GM18526 (cell line): ENCODE measurements around the gene TECPR1.

ENCODE experiments used
- POLR2A ChIP-seq: IDR thresholded peaks from 3 replicates; pipeline ENCODE4 v1.6.1; 2011; ENCODE audit not compliant: insufficient read length; ENCODE audit errors: extremely low read depth

The TECPR1 gene

DNA sequence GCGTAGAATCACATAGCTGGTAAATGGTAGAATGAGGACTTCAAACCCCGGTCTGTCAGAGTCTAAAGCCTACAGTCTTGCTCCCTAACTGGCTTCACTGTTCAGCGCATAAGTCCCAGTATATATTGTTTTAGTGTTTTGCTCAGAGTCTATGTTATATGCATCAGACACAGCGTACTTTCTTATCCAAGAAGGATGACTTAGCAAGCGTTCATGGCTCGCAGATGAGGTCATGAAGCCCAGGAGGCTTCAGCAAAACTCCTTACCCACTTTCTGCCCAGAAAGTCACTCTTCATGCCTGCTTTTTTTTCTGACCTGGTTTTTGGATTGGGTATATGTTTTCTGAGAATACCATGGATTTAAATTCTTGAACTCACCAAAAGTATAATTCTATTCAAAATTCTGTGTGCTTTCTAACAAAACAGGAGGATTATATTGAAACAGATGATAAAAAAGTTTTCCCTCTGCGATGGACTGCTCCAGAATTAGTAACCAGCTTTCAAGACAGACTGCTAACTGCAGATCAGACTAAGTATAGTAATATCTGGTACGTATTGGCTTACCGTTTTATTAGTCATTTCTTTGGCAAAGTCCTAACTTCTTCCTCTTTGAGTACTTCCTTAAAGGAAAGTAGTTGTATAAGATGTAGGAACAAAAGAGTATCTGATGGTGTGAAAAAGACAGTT lies 65.4 kb downstream of the TECPR1 start:
- TF ChIP-seq POLR2A = no peak

DNA sequence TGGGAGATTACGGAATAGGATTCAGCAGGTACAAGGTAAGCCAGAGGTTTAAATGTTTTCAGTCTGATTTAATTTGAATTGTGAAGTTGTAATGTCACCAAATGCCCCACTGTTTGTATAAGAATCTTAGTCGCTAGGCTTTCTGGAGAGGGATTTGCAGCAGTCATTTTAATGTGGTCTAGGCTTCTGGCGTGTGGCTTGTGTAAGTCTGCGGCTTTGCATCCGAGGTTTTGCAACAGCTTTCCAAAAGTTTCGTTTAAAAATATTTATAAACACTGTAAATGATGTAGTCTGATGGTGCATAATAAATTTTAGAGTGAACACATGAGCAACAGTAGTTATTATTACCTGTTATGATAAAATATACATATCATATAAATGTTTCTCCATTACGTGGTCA lies 66.9 kb downstream of the TECPR1 start:
- TF ChIP-seq POLR2A = no peak

DNA sequence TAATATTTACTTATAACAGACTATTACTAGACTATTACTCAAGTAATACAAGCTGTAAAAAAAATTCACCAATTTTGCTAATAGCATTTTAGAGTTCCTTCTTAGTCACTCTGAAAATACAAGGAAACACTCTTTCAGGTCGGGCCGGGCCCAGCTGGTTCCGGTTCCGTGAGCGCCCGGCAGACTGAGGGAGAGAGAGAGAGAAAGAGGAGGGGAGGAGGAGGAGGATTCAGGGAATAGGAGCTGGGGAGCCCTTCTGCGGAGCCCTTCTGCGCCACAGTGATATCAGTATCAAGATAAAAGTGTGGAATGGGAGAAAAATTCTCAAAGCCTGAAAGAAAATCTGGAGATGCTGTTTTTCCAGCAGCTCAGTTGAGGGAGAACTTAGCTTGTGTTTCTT lies 71.3 kb downstream of the TECPR1 start:
- TF ChIP-seq POLR2A = no peak

DNA sequence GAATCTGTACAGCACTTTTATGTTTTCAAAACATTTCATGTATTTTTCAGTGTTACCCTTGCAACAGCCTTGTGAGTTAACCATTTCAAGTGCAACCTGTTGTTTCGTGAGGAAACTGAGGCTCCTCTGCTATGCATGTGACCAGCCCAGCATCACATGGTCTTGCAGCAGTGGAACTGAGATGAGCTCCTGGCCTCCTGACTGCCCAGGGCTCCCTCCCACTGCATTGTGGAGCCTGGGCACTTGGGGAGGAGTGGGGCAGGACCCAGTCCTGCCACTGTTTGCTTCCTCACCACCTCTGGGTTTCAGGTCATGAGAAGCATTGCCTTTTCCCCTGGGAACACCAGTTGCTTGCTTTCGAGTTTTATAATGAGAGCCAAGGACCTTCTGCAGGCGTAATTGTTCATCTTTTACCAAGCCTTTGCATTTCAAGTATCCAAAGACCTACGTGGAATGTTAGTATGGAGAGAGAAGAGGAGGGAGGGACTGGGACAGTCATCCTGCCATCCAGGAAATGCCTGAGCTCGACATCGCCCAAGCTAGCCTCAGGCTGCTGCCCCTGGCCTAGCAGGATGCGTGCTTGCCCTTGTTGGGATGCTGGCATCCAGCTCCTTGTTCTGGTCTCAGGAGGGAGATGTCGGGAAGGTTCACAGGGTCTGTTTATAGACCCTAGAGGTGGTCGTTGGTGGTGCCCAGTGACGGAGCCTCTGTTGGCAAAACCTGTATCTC lies 73.1 kb downstream of the TECPR1 start:
- TF ChIP-seq POLR2A = no peak

DNA sequence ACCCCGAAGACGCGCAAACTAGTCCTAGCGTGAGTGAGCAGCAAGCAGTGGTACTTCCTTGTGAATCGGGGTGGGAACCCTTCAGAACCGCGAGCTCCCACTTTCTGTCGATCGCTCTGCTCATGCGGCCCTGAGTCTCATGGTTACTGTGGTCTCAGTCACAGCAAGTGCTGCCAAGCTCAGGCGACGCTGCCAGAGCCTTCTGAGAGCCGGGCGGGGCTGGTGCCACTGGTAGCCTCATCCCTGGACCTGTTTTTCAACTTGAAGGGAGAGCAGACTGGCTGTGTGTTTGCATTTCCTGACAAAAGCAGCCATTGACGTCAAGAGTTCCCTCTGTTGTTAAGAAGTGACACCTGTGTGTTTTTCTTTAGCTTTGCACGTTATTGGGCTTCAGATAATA lies 73.7 kb downstream of the TECPR1 start:
- no peak for TF ChIP-seq POLR2A

DNA sequence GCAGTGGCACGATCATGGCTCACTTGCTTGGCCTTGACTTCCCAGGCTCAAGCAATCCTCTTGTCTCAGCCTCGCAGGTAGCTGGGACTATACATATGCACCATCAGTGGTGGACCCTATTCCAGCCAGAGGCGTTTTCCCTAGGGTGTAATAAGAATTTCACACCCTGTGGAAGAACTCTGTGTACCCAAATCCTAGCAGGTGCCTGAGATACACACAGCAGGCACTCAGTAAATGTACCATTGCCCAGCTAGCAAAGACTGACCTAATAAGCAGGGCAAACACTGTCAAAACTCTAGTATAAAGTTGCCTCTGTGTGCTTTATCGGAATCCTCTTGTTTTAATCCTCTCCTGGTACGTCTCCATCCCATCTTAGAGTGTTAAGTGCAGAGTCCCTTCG lies 74.5 kb downstream of the TECPR1 start:
- no peak for TF ChIP-seq POLR2A

DNA sequence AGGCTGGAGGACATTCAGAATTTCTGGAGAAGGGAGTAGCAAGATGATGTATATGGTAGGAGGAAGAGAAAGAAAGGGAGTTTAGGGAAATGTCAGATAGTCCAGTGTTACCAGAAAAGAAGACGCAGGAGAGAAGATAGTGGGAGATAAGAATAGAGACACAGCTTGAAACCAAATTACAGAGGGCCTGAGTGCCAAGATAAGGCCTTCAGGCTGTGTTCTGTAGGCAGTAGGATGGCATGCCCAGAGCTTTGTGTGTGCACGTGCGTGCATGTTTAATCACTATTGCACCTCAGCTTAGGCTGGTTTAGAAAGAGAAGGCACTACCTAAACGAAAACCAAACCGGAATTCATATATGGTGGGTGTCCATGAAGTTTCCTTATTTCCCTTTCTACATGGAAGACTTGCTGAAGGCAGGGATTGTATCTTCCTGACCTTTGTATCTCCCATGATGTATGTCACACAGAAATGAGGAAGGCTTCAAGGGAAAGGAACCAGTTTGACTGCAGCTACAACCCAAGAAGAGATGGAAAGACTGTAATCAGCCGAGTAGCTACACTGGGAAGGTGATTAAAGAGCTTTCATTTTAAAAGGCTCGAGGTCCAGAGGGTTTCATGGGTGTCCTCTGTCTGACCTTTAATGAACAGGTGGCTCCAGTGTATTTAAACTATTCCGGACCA lies 76.6 kb downstream of the TECPR1 start:
- TF ChIP-seq POLR2A = no peak

DNA sequence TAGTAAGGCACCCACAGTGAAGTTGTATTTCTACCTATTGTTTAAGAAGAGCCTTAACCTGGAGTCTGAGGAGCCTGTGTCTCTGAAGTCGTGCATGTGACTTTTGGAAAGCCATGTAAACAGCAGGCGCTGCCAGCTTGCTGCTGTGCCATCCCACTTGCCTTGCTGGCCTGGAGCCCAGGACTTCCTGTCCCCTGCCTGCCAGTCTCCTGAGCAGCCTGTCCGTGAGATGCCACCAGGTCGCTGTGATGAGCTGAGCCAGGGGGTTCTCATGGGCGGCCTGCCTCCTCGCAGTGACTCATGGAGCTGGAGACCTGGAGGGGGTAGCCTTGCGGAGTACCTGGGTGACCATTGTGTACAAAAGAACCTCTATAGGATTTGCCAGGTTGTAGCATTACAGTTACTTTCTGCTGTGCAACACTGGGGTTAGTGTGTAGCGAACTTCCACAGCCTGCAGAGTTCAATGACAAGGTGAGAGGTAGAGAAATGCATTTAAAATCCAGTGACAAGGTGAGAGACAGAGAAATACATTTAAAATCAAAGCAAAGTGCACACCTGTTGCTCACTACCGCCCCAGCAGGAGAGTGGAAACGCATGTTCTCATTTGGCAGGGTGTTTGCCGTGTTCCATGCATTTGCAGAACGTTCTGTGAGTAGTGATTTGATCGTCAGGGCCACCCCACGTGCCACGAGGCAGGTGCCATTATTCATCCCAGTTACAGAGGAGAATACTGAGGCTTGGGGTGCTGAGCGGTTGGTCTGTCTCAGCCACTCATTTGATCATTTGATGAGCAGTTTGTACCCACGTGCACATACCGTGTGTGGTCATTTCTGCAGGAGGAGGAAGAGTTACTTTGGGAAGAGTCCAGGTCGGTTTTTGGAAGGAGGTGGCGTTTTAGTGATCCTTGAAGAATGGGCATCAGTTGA lies 77.4 kb downstream of the TECPR1 start:
- TF ChIP-seq POLR2A = no peak

DNA sequence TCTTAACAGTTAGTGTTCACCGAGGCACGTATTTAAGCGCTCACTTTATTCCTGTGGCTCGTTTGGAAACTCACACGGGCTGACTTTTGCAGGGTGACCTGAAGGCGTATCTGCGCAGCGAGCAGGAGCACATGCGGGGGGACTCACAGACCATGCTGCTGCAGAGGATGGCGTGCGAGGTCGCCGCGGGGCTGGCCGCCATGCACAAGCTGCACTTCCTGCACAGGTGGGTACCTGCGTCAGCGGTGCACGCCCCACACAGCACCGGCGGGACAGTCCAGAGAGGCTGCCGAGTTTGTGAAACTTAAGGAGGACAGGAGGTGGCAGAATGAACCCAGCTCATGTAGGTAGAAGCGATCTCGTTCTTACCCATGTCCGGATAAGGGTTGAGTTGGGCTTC lies 80.6 kb downstream of the TECPR1 start:
- no peak for TF ChIP-seq POLR2A

DNA sequence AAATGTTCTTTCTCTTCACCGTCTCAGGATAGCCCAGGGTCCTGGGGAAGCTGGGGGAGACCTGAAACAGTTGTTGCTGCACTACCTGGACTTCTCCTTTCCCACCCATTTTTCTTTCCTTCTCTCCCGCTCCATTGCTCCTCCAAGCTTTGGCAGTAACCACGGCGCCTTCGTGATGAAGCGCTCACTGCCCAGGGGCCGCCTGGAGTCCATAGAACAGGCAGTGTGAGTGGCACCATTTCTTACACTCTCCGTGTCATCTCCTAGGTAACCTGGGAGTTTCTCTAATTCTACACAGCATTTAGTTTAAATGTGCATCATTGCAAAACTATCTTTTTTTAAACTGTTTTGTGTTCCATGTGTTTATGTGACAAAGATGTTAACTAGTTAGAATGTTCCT lies 81.1 kb downstream of the TECPR1 start:
- no peak for TF ChIP-seq POLR2A

DNA sequence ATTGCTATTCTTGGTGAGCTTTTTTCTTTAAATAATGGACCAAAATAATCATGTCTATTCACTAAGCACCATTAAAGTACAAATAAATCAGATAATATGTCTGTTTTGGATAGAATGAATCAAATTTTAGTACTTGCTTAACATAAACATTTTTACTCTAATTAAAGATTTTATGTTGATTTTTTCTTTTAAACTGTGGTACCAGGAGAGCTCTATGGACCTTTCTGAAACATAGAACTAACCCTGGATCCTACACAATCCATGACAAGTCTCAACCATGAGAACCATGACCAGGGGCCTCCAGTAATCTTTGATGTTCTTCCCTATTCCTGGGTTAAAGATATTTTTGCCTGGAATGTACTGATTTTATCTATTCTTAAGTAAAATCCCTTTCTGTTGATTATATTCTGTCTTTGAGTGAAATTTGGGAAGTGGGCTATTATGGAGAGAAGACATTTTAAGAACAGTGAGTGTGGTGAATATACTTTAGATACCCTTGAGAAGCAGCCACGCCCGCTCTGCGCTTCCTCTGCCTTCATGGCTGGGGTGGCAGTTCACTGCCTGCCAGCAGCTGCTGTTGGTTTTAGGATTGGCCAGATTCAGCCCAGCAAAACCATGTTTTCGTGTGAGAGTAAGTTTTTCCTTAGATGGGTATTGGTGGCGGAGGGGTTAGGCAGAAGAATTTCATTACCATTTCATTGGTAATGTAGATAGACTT lies 83.0 kb downstream of the TECPR1 start:
- TF ChIP-seq POLR2A = no peak

DNA sequence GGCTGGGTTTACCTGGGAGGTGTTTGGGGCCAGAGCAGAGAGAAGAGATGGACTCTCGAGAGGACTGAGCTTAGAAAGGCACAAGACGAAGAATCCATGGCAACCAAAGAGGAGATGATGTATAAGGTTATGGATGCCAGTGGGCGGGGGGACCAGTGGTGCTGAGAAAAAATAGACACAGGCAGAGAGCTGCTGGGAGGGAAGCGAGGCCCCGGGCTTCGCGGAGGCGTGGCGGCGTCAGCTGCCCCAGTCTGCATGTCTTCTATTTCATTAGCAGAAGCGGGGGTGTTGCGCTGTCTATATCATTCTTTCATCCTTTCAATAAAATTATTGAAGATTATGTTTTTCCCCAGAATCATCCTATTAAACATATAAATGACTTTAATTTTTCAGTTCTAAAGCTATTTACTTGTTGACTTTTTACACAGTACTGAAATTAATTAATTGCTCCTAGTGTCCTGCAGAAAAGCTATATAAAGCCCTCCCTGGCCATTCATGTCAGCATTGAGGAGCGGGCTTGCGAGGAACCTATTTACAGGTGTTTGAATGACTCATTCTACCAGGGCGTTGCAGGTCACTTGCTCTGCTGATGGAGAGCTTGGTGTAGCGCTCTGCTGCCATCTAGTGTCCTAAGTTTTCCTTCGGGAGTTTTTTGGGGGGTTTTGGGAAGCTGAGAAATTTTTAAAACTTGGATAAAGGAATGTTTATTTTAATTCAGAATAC lies 83.7 kb downstream of the TECPR1 start:
- no peak for TF ChIP-seq POLR2A

DNA sequence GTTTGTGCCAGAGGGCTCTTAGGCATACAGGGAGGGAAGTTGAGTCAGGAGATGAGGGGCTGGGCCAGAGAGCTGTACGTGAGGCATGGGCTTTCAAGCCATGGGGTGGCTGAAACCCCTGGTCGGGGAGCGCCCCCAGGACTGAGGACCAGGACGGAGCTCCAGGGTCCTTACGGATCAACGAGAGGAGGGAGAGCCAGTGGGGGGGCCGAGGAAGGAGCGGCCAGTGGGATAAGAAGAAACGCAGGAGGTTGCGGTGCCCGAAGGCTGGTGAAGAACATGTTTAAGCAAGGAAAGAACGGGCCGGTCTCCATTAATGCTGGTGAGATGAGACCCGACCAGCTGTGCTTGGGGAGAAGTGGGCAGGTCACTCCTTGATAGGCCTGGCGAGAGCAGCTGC lies 84.4 kb downstream of the TECPR1 start:
- no peak for TF ChIP-seq POLR2A

DNA sequence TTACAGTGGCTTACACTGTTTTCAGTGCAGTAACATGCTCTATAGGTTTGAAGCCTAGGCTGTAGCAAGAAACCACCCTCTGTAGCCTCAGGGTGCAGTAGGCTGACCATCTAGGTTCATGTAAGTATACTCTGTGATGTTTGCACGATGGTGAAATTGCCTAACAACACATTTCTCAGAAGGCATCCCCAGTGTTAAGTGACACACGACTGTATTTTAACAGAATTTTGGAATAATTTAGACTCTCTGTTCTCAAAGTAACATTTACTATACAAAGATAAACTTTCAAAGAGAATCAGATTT lies 85.4 kb downstream of the TECPR1 start:
- TF ChIP-seq POLR2A = no peak
